GM18498 (cell line): ENCODE data around the gene MARS2.
A peak's percentile ranks its signal among the peaks of the same experiment; 100 is the strongest.
"Not testable (repeated sequence)": the region's sequence is repeated elsewhere in the genome, so short reads cannot be mapped to it uniquely, and the experiment has no call there.

Source experiments
- ATAC-seq: cut with Tn5 transposase; IDR thresholded peaks from one replicate; pipeline ENCODE4 v1.9.1; 2021; ENCODE audit warnings: mild to moderate bottlenecking, moderate library complexity; ENCODE audit not compliant: unreplicated experiment

The MARS2 gene

DNA sequence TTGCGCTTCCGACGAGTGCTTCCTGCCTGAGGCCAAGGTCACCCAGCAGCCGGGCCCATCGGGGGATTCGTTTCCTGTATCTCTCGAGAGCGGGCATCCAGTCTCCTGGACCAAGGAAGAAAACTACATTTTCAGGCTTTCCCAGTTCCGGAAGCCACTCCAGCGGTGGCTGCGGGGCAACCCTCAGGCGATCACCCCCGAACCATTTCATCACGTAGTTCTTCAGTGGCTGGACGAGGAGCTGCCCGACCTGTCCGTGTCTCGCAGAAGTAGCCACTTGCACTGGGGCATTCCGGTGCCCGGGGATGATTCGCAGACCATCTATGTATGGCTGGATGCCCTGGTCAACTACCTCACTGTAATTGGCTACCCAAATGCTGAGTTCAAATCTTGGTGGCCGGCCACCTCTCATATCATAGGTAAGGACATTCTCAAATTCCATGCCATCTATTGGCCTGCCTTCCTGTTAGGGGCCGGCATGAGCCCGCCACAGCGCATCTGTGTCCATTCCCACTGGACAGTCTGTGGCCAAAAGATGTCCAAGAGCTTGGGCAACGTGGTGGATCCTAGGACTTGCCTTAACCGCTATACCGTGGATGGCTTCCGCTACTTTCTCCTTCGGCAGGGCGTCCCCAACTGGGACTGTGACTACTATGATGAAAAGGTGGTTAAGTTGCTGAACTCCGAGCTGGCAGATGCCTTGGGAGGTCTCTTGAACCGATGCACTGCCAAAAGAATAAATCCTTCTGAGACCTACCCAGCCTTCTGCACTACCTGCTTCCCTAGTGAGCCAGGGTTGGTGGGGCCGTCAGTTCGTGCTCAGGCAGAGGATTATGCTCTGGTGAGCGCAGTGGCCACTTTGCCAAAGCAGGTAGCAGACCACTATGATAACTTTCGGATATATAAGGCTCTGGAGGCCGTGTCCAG lies 1.0 kb downstream of the MARS2 start:
- ATAC-seq = no peak

DNA sequence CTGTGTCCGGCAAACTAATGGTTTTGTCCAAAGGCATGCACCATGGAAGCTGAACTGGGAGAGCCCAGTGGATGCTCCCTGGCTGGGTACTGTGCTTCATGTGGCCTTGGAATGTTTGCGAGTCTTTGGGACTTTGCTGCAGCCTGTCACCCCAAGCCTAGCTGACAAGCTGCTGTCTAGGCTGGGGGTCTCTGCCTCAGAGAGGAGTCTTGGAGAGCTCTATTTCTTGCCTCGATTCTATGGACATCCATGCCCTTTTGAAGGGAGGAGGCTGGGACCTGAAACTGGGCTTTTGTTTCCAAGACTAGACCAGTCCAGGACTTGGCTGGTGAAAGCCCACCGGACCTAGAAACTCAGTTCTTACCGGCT lies 1.7 kb downstream of the MARS2 start:
- ATAC-seq = no peak

DNA sequence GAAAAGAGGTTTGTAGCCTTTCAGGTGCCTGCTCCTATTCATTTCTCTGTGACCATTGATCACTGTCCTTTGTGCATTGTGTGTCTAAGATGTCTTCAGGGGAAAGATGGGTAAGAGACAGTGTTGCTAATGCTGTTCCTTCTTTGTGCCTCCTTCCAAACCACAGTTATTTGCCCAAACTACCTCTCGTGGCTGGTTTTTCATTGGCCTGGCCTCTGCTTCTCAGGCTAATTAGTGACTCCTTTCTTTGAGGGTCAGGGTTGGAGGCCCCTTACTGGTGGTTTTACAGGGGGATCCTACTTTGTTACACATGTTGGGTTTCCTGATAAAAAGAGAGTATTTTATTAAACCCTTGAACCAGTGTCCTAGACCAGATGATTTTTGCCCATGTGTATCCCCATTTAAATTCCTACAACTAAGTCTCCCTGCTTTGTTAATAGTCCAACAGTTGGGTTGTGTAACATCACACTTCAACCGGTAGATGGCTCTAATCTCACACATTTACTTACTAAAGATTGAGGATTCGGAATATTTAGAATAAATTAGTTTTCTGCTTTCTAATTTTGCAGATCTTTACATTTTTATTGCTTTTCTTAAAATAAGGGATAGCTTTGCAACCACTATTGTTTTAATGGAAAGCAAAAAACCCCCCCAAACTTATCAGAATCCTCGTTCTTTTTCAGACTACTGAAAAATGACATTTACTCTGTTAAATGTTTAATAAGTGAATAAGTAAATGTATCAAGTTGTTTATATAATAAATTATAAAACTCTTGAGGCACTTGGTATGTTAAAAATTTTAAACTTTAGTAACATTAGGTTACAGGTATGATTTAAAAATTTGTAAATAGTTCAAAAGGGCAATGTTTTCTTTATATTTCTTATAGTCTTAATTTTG lies 2.4 kb downstream of the MARS2 start:
- ATAC-seq = no peak

DNA sequence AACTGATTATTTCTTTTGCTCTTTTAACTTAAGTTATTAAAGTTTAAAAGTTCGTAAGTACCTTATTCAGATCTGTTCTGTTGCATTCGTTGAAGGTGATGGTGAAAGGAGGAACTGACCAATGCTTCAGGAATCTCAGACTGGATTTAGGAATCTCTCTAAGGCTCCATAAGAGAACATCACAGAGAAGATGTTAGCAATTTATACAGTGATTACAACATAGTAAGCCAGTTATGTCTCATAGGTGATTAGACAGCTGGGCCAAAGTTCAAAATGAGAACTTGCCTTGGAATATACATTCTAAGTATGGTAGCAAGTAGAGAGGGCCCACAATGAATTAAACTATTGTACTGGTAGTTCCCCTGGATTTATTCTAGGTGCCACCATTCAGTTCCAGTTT lies 3.2 kb downstream of the MARS2 start:
- ATAC-seq = no peak

DNA sequence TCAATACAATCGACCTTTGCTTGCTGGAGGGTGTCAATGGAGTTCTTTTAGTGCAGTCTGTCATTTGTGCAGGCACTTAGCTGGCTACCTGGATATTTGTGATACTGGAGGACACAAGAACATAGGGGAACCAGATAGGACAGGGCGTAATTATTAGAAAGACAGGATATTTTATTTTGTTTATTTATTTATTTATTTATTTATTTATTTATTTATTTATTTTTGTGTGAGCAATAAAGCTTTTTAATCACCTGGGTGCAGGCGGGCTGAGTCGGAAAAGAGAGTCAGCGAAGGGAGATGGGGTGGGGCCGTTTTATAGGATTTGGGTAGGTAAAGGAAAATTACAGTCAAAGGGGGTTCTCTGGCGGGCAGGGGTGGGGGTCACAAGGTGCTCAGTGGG lies 4.0 kb downstream of the MARS2 start:
- not testable (repeated sequence) for ATAC-seq

DNA sequence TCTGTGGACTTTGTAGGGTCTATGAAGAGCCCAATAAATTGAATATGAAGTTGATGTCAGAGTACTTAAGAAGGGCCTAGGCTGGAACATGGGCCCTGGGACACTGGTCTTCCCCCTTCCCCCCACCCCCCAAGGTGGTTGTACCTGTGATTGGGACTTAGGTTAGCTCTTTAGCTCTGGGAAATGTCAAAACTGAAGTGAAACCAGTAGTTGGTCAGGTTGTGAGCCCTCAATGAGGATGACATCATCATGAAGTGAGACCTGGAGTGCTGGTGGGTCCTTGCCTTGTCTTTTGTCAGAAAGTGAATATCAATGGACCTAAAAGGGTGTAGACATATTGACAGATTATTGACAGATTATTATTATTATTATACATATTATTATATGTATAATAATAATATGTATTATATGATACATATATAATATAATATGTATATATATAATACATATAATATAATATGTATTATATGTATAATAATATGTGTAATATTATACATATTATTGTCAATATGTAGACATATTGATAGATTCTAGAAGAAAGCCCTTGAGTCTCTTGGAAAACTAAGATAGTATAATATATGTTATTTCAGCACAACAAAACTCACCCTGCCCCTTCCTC lies 5.4 kb downstream of the MARS2 start:
- ATAC-seq = peak; percentile 85

DNA sequence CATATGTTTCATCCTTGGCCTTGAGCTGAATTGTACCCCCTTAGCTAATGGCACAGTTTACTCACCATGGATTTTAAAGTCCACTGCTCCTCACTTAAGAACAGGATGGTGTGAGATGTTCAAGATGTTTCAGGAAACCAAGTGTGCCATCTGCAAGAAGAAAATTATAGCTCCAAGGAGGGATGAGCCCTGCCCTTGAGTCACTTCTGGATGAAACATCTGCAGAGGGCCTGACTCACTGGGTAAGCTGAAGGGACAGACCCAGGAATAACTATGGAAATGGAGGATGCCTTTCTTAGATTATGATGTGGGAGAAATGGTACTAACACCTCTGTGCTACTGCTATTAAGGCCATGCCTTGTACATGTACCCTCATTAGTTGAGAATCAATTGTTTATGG lies 6.4 kb downstream of the MARS2 start:
- ATAC-seq = no peak

DNA sequence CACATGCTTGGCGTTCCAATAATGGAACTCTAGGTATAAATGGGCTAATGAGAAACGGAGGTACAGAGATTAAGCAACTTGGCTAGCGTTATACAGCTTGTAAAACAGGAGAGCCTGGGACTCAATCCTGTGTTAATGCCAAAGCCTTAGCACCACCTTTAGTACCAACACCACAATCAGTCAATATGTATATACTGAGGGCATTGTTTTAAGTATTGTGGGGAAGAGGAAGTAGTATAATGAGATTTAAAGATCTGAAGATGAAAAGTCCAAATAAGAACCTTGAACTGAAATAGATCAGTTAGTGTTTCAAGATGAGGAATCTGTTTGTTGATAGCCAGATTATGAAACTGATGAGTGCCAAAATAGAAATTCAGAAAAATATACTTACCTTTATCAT lies 8.1 kb downstream of the MARS2 start:
- ATAC-seq = no peak

DNA sequence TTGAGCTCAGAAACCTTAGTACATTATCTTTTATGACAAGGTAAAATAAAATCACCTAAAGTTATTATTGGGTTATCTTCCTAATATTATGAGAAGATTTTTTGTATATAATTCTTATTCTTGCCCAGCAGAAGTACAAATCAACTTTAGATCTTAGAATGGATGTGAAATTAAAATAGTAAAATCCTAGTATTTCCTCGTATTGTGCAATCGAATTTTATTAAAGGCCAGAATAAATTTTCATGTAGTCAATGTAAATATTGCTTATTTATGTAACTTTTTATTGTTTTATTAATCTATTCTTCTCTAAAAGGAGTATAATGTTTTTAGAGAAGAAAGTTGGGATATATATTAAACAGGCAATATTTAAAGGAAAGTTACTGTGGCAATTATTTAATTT lies 12.7 kb downstream of the MARS2 start:
- no peak for ATAC-seq

DNA sequence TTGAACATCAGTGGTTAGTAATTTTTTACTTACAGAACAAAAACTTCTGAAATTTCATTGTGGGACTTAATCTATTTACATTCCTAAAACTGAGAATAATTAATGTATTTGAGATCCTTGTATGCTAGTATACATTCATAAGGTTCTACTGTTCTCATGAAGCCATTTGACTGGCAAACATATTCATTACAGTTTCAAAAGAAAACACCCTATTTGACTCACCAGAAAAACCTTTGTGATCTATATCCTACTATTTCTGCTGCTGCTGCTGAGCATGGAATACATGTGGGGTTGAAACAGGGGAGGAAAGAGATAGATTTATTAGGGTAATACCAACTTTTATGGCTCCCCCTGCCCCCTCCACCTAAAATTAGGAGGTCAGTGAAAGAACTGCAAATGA lies 21.8 kb downstream of the MARS2 start:
- no peak for ATAC-seq

DNA sequence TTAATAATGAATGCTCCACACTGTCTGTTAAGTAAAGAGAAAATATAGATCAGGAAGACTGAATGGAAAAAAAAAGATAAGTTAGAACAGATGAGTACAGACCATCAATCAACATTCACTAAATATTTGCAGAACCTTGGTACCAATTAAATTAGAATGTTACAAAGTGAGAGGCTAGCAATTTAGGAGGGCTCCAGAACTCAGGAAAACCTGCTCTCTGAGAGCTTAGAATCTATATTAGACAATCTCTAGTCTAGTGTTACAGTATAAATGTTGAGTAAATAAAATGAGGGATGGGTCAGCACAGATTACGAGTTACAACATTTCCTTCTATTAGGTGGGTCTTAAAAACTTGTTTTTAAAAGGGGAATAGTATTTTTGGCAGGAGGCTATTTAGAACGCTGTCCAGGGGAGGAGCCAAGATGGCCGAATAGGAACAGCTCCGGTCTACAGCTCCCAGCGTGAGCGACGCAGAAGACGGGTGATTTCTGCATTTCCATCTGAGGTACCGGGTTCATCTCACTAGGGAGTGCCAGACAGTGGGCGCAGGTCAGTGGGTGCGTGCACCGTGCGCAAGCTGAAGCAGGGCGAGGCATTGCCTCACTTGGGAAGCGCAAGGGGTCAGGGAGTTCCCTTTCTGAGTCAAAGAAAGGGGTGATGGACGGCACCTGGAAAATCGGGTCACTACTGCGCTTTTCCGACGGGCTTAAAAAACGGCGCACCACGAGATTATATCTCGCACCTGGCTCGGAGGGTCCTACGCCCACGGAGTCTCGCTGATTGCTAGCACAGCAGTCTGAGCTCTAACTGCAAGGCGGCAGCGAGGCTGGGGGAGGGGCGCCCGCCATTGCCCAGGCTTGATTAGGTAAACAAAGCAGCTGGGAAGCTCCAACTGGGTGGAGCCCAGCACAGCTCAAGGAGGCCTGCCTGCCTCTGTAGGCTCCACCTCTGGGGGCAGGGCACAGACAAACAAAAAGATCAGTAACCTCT lies 23.7 kb downstream of the MARS2 start:
- not testable (repeated sequence) for ATAC-seq

DNA sequence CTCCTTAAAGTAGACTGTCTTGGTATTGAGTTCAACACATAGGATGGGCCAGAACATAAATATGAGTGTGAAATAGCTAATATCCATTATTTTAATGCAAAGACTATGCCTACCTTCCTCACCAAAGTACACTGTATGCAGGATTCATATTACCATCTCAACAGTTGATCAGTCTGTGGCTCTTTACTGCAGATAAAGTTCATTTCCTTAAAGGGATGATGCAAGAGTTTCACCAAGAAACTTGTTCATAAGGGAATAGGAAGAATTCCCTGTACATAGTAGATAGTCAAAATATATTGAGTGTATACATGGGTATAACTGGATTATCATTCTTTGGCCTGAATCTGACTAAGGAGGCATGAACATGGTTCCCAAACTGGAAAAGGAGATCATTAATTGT lies 35.0 kb downstream of the MARS2 start:
- ATAC-seq = no peak
